Epidermal melanocyte (primary cell): ENCODE measurements around the gene CUBN.

Experiments used
- DNase-seq: peaks from one replicate; pipeline ENCODE4 v3.0.0; 2011; ENCODE audit warnings: low spot score; ENCODE audit not compliant: insufficient read length

Gene CUBN

GRCh38 chr10:17109046-17109445 is 20.6 kb downstream of the CUBN start:
- DNase-seq: no peak

GRCh38 chr10:17106991-17107390 is 22.6 kb downstream of the CUBN start:
- no peak for DNase-seq

- no peak for DNase-seq
Observed at GRCh38 chr10:17101910-17102266, 27.7 kb downstream of the CUBN start.

GRCh38 chr10:17101257-17101909 is 28.2 kb downstream of the CUBN start:
- no peak for DNase-seq

- no peak for DNase-seq
Observed at GRCh38 chr10:17100586-17100985, 29.0 kb downstream of the CUBN start.

- DNase-seq: no peak
Observed at GRCh38 chr10:17098012-17098411, 31.6 kb downstream of the CUBN start.

- DNase-seq: no peak
Observed at GRCh38 chr10:17094844-17095243, 34.8 kb downstream of the CUBN start.

GRCh38 chr10:17092986-17093803 is 36.4 kb downstream of the CUBN start:
- no peak for DNase-seq

- no peak for DNase-seq
Observed at GRCh38 chr10:17092216-17092944, 37.2 kb downstream of the CUBN start.

GRCh38 chr10:17088118-17088806 is 41.3 kb downstream of the CUBN start:
- DNase-seq: no peak

- DNase-seq: no peak
Observed at GRCh38 chr10:17086865-17087367, 42.7 kb downstream of the CUBN start.

- DNase-seq: no peak
Observed at GRCh38 chr10:17085011-17085725, 44.4 kb downstream of the CUBN start.

GRCh38 chr10:17084258-17084657 is 45.4 kb downstream of the CUBN start:
- no peak for DNase-seq

- no peak for DNase-seq
Observed at GRCh38 chr10:17081431-17081830, 48.2 kb downstream of the CUBN start.

GRCh38 chr10:17077890-17078289 is 51.7 kb downstream of the CUBN start:
- DNase-seq: no peak

GRCh38 chr10:17077346-17077781 is 52.2 kb downstream of the CUBN start:
- no peak for DNase-seq

GRCh38 chr10:17076626-17077345 is 52.8 kb downstream of the CUBN start:
- DNase-seq: no peak

- DNase-seq: no peak
Observed at GRCh38 chr10:17075533-17076359, 53.9 kb downstream of the CUBN start.

- no peak for DNase-seq
Observed at GRCh38 chr10:17074541-17074847, 55.1 kb downstream of the CUBN start.
